HEK293 (cell line): ENCODE results near the gene CD68.
A peak's percentile ranks its signal among the peaks of the same experiment; 100 is the strongest.

ENCODE experiments used
- BCL11A ChIP-seq: fragments of 450-650 bp; formaldehyde crosslinking; IDR thresholded peaks from 2 replicates; pipeline ENCODE4 v1.5.1; 2016; ENCODE audit warnings: low read depth, missing biosample characterization, missing genetic modification characterization
- BCL11B ChIP-seq: fragments of 450-650 bp; formaldehyde crosslinking; IDR thresholded peaks from 2 replicates; pipeline ENCODE4 v1.5.1; 2016; ENCODE audit warnings: low read depth, missing biosample characterization, missing genetic modification characterization
- ELK4 ChIP-seq: IDR thresholded peaks from 2 replicates; pipeline ENCODE4 v1.6.1; 2011; ENCODE audit warnings: mild to moderate bottlenecking, low read depth, low read length, borderline replicate concordance
- FEZF1 ChIP-seq: fragments of 450-650 bp; formaldehyde crosslinking; IDR thresholded peaks from 2 replicates; pipeline ENCODE4 v1.5.1; 2016; ENCODE audit warnings: missing biosample characterization, missing genetic modification characterization
- GLI4 ChIP-seq: fragments of 450-650 bp; formaldehyde crosslinking; IDR thresholded peaks from 2 replicates; pipeline ENCODE4 v1.5.1; 2016; ENCODE audit warnings: missing biosample characterization, missing genetic modification characterization
- GLIS1 ChIP-seq: fragments of 450-650 bp; formaldehyde crosslinking; IDR thresholded peaks from 2 replicates; pipeline ENCODE4 v1.5.1; 2016; ENCODE audit warnings: missing biosample characterization, missing genetic modification characterization
- GLIS2 ChIP-seq: fragments of 450-650 bp; formaldehyde crosslinking; IDR thresholded peaks from 2 replicates; pipeline ENCODE4 v1.5.1; 2016; ENCODE audit warnings: missing biosample characterization, missing genetic modification characterization
- INSM2 ChIP-seq: fragments of 450-650 bp; formaldehyde crosslinking; IDR thresholded peaks from 2 replicates; pipeline ENCODE4 v1.5.1; 2016; ENCODE audit warnings: missing biosample characterization, missing genetic modification characterization
- KLF1 ChIP-seq: fragments of 450-650 bp; formaldehyde crosslinking; IDR thresholded peaks from 2 replicates; pipeline ENCODE4 v1.5.1; 2016; ENCODE audit warnings: missing biosample characterization, missing genetic modification characterization
- KLF16 ChIP-seq: fragments of 450-650 bp; formaldehyde crosslinking; IDR thresholded peaks from 2 replicates; pipeline ENCODE4 v1.5.1; 2017; ENCODE audit warnings: missing biosample characterization, missing genetic modification characterization
- OVOL3 ChIP-seq: fragments of 450-650 bp; formaldehyde crosslinking; IDR thresholded peaks from 2 replicates; pipeline ENCODE4 v1.5.1; 2016; ENCODE audit warnings: missing biosample characterization, missing genetic modification characterization
- RBAK ChIP-seq: fragments of 450-650 bp; formaldehyde crosslinking; IDR thresholded peaks from 2 replicates; pipeline ENCODE4 v1.5.1; 2016; ENCODE audit warnings: missing biosample characterization, missing genetic modification characterization
- SALL2 ChIP-seq: fragments of 450-650 bp; formaldehyde crosslinking; IDR thresholded peaks from 2 replicates; pipeline ENCODE4 v1.5.0; 2017; ENCODE audit warnings: missing biosample characterization, mild to moderate bottlenecking, missing genetic modification characterization, borderline replicate concordance
- SETDB1 ChIP-seq: IDR thresholded peaks from one replicate; pipeline ENCODE4 v1.6.1; 2017; ENCODE audit warnings: mild to moderate bottlenecking, low read length, moderate library complexity, mixed read lengths; ENCODE audit not compliant: insufficient read length
- TCF7L2 ChIP-seq: IDR thresholded peaks from 2 replicates; pipeline ENCODE4 v1.6.1; 2011; ENCODE audit warnings: low read depth, mild to moderate bottlenecking, inconsistent platforms, low read length, moderate library complexity, borderline replicate concordance
- YY2 ChIP-seq: fragments of 450-650 bp; formaldehyde crosslinking; IDR thresholded peaks from 2 replicates; pipeline ENCODE4 v1.5.1; 2016; ENCODE audit warnings: missing biosample characterization, missing genetic modification characterization
- ZFHX2 ChIP-seq: fragments of 450-650 bp; formaldehyde crosslinking; conservative IDR thresholded peaks from 2 replicates; pipeline ENCODE4 v1.5.1; 2016; ENCODE audit warnings: missing biosample characterization, missing genetic modification characterization
- ZNF132 ChIP-seq: fragments of 450-650 bp; formaldehyde crosslinking; IDR thresholded peaks from 2 replicates; pipeline ENCODE4 v1.5.1; 2017; ENCODE audit warnings: missing biosample characterization, missing genetic modification characterization, borderline replicate concordance
- ZNF19 ChIP-seq: fragments of 450-650 bp; formaldehyde crosslinking; IDR thresholded peaks from 2 replicates; pipeline ENCODE4; 2016; ENCODE audit warnings: missing biosample characterization, missing genetic modification characterization, low read depth
- ZNF202 ChIP-seq: fragments of 450-650 bp; formaldehyde crosslinking; IDR thresholded peaks from 2 replicates; pipeline ENCODE4 v1.5.1; 2016; ENCODE audit warnings: missing biosample characterization, missing genetic modification characterization, borderline replicate concordance
- ZNF239 ChIP-seq: fragments of 450-650 bp; formaldehyde crosslinking; IDR thresholded peaks from 2 replicates; pipeline ENCODE4 v1.5.1; 2016; ENCODE audit warnings: missing biosample characterization, missing genetic modification characterization
- ZNF248 ChIP-seq: fragments of 450-650 bp; formaldehyde crosslinking; IDR thresholded peaks from 2 replicates; pipeline ENCODE4 v1.5.1; 2017; ENCODE audit warnings: missing biosample characterization, missing genetic modification characterization
- ZNF324 ChIP-seq: fragments of 450-650 bp; formaldehyde crosslinking; IDR thresholded peaks from 2 replicates; pipeline ENCODE4 v1.5.1; 2016; ENCODE audit warnings: missing biosample characterization, missing genetic modification characterization
- ZNF335 ChIP-seq: fragments of 450-650 bp; formaldehyde crosslinking; conservative IDR thresholded peaks from 2 replicates; pipeline ENCODE4 v1.5.1; 2016; ENCODE audit warnings: missing biosample characterization, missing genetic modification characterization
- ZNF391 ChIP-seq: fragments of 450-650 bp; formaldehyde crosslinking; IDR thresholded peaks from 2 replicates; pipeline ENCODE4 v1.5.1; 2016; ENCODE audit warnings: low read depth, missing biosample characterization, missing genetic modification characterization, borderline replicate concordance
- ZNF501 ChIP-seq: fragments of 450-650 bp; formaldehyde crosslinking; IDR thresholded peaks from 2 replicates; pipeline ENCODE4 v1.5.1; 2016; ENCODE audit warnings: missing biosample characterization, missing genetic modification characterization
- ZNF561 ChIP-seq: fragments of 450-650 bp; IDR thresholded peaks from 2 replicates; pipeline ENCODE4 v1.5.1; 2018; ENCODE audit warnings: missing biosample characterization, missing genetic modification characterization, borderline replicate concordance
- ZNF571 ChIP-seq: fragments of 450-650 bp; formaldehyde crosslinking; IDR thresholded peaks from 2 replicates; pipeline ENCODE4 v1.5.0; 2017; ENCODE audit warnings: missing biosample characterization, missing genetic modification characterization
- ZNF580 ChIP-seq: fragments of 450-650 bp; formaldehyde crosslinking; IDR thresholded peaks from 2 replicates; pipeline ENCODE4 v1.5.1; 2016; ENCODE audit warnings: missing biosample characterization, missing genetic modification characterization
- ZNF629 ChIP-seq: fragments of 450-650 bp; formaldehyde crosslinking; IDR thresholded peaks from 2 replicates; pipeline ENCODE4 v1.5.1; 2017; ENCODE audit warnings: missing biosample characterization, missing genetic modification characterization
- ZNF777 ChIP-seq: fragments of 450-650 bp; formaldehyde crosslinking; IDR thresholded peaks from 2 replicates; pipeline ENCODE4 v1.5.1; 2017; ENCODE audit warnings: missing biosample characterization, missing genetic modification characterization, borderline replicate concordance
- TF ChIP-seq, protein P1 (sequence below): fragments of 450-650 bp; formaldehyde crosslinking; optimal IDR thresholded peaks from 2 replicates; pipeline ENCODE3; 2016; ENCODE audit warnings: missing biosample characterization, mild to moderate bottlenecking, missing genetic modification characterization

Gene CD68

DNA sequence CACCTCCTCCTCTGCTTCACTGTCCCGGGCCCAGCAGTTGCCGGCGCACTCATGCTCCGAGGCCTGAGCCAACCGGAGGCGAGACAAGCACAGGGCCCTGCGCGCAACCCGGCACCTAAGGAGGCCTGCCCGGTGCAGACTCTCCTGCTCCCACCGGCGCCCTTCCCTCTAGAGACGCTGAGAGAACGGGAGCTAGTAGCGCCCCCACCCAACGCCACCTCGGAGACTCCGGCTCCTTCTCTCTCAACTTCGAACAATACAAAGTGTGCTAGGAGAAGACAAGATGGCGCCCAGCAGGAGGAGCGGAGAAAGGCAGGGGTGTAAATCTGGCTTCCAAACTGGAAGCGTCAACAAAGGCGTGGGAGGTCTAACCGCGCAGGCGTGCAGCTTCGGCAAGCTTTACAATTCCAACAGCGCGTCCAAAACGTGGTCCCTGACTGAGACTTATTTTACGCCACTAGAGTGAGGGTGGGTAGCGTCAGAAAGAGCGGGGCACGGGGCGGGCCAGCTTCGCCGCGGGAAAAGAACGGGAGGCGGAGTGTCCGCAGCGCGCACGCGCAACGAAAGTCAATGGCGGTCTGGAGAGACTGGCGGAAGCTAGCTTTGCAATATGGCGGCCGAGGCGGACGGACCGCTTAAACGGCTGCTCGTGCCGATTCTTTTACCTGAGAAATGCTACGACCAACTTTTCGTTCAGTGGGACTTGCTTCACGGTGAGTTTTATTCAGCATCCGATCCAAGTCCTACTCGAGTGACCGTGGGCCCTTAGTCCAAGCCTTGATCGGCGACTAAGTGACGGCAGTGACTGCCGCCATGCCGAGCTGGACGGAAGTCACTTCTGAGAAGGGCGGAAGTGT is 4.0 kb downstream of the CD68 start, which contains the start of gene MPDU1 (continued):
- TF ChIP-seq TCF7L2 (no peak), RBAK (no peak), ZNF501 (peak; percentile 93), ZNF335 (tag by site-specific recombination) (peak; percentile 95; the same call in 1 of the 2 replicates), GLIS1 (tag by site-specific recombination) (peak; percentile 59), SETDB1 (peak; percentile 13), OVOL3 (tag by site-specific recombination) (peak; percentile 42; the same call in 1 of the 2 replicates), ELK4 (no peak), ZNF248 (tag by site-specific recombination) (no peak), ZNF239 (tag by site-specific recombination) (no peak), ZNF571 (tag by site-specific recombination) (no peak), ZNF391 (tag by site-specific recombination) (peak; percentile 67; the same call in 1 of the 2 replicates), ZNF202 (tag by site-specific recombination) (no peak), BCL11A (tag by site-specific recombination) (peak; percentile 50; the same call in 1 of the 2 replicates), ZNF777 (no peak), GLI4 (tag by site-specific recombination) (0 out of 2 replicates have a peak, but pooled peaks have one; percentile 64), SALL2 (tag by site-specific recombination) (no peak), BCL11B (tag by site-specific recombination) (peak; percentile 61; the same call in 1 of the 2 replicates), ZNF19 (tag by site-specific recombination) (no peak), KLF16 (peak; percentile 81; the same call in 1 of the 2 replicates), YY2 (tag by site-specific recombination) (peak; percentile 100), FEZF1 (tag by site-specific recombination) (peak; percentile 13; the same call in 1 of the 2 replicates), GLIS2 (tag by site-specific recombination) (no peak; the same call in 1 of the 2 replicates), ZNF580 (tag by site-specific recombination) (0 out of 2 replicates have a peak, but pooled peaks have one; percentile 65), KLF1 (tag by site-specific recombination) (peak; percentile 34; the same call in 1 of the 2 replicates), ZNF629 (tag by site-specific recombination) (peak; percentile 89), ZFHX2 (tag by site-specific recombination) (peak; percentile 89), ZNF561 (tag by site-specific recombination) (peak; percentile 50; the same call in 1 of the 2 replicates), ZNF132 (no peak), ZNF324 (tag by site-specific recombination) (peak; percentile 59), INSM2 (tag by site-specific recombination) (no peak; the same call in 1 of the 2 replicates)
- TF ChIP-seq, protein P1, sequence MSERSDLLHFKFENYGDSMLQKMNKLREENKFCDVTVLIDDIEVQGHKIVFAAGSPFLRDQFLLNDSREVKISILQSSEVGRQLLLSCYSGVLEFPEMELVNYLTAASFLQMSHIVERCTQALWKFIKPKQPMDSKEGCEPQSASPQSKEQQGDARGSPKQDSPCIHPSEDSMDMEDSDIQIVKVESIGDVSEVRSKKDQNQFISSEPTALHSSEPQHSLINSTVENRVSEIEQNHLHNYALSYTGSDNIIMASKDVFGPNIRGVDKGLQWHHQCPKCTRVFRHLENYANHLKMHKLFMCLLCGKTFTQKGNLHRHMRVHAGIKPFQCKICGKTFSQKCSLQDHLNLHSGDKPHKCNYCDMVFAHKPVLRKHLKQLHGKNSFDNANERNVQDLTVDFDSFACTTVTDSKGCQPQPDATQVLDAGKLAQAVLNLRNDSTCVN (tag by site-specific recombination) = peak; percentile 78
